ENCODE results near the gene ABCA5.

Gene ABCA5

GRCh38 chr17:69218986-69219385 lies 107.9 kb downstream of the ABCA5 start:
- no peak for TF ChIP-seq CSDC2 (CRISPR knock-in tag; IDR thresholded peaks at IDR 0.05)
- no peak for ATAC-seq

- TF ChIP-seq ZFP3 (CRISPR knock-in tag; IDR thresholded peaks at IDR 0.05) (no peak), TOX (CRISPR knock-in tag; IDR thresholded peaks at IDR 0.05; ENCODE audit: borderline replicate concordance) (no peak), ZFP30 (CRISPR knock-in tag; IDR thresholded peaks at IDR 0.05) (no peak), TCF4 (CRISPR knock-in tag; IDR thresholded peaks at IDR 0.05; ENCODE audit: borderline replicate concordance) (no peak), BACH2 (CRISPR knock-in tag; IDR thresholded peaks at IDR 0.05; ENCODE audit: borderline replicate concordance) (no peak), ZNF8 (CRISPR knock-in tag; IDR thresholded peaks at IDR 0.05) (no peak), CSRNP3 (CRISPR knock-in tag; IDR thresholded peaks at IDR 0.05) (no peak), POU6F1 (CRISPR knock-in tag; IDR thresholded peaks at IDR 0.05; ENCODE audit: borderline replicate concordance, low read depth) (no peak), ISL1 (CRISPR knock-in tag; IDR thresholded peaks at IDR 0.05) (no peak), ZC3H10 (CRISPR knock-in tag; IDR thresholded peaks at IDR 0.05) (no peak), ARNTL (CRISPR knock-in tag; IDR thresholded peaks at IDR 0.05; ENCODE audit: borderline replicate concordance, low read depth) (no peak), RARB (CRISPR knock-in tag; IDR thresholded peaks at IDR 0.05) (no peak), PPARA (CRISPR knock-in tag; IDR thresholded peaks at IDR 0.05; ENCODE audit: borderline replicate concordance) (no peak), CREB5 (CRISPR knock-in tag; IDR thresholded peaks at IDR 0.05; ENCODE audit: low read depth) (no peak), TSHZ2 (CRISPR knock-in tag; IDR thresholded peaks at IDR 0.05) (no peak), CSDC2 (CRISPR knock-in tag; IDR thresholded peaks at IDR 0.05) (no peak), GLIS3 (CRISPR knock-in tag; IDR thresholded peaks at IDR 0.05) (no peak), ZNF565 (CRISPR knock-in tag; conservative IDR thresholded peaks at IDR 0.05; ENCODE audit: low read depth) (no peak), OSR1 (CRISPR knock-in tag; IDR thresholded peaks at IDR 0.05) (no peak), SNAI2 (CRISPR knock-in tag; IDR thresholded peaks at IDR 0.05) (no peak)
- ATAC-seq: no peak
Observed at GRCh38 chr17:69213059-69213813, 113.7 kb downstream of the ABCA5 start.

- no peak for ATAC-seq
- no peak for TF ChIP-seq CREB5 (CRISPR knock-in tag; IDR thresholded peaks at IDR 0.05; ENCODE audit: low read depth)
- no peak for TF ChIP-seq CSDC2 (CRISPR knock-in tag; IDR thresholded peaks at IDR 0.05)
- no peak for TF ChIP-seq ISL1 (CRISPR knock-in tag; IDR thresholded peaks at IDR 0.05)
- TF ChIP-seq CSRNP3 (CRISPR knock-in tag; IDR thresholded peaks at IDR 0.05): no peak
- no peak for TF ChIP-seq OSR1 (CRISPR knock-in tag; IDR thresholded peaks at IDR 0.05)
- TF ChIP-seq PPARA (CRISPR knock-in tag; IDR thresholded peaks at IDR 0.05; ENCODE audit: borderline replicate concordance): no peak
- no peak for TF ChIP-seq GLIS3 (CRISPR knock-in tag; IDR thresholded peaks at IDR 0.05)
- TF ChIP-seq TCF4 (CRISPR knock-in tag; IDR thresholded peaks at IDR 0.05; ENCODE audit: borderline replicate concordance): no peak
- TF ChIP-seq ESRRG (CRISPR knock-in tag; IDR thresholded peaks at IDR 0.05): no peak
- TF ChIP-seq SNAI2 (CRISPR knock-in tag; IDR thresholded peaks at IDR 0.05): no peak
- no peak for TF ChIP-seq PATZ1 (CRISPR knock-in tag; IDR thresholded peaks at IDR 0.05; ENCODE audit: borderline replicate concordance)
- TF ChIP-seq ZNF70 (CRISPR knock-in tag; IDR thresholded peaks at IDR 0.05): no peak
- TF ChIP-seq ZNF565 (CRISPR knock-in tag; conservative IDR thresholded peaks at IDR 0.05; ENCODE audit: low read depth): no peak
- TF ChIP-seq ZC3H10 (CRISPR knock-in tag; IDR thresholded peaks at IDR 0.05): no peak
Observed at GRCh38 chr17:69208640-69209039, 118.3 kb downstream of the ABCA5 start.
